Endothelial cell of umbilical vein (primary cell): Measurements from ENCODE around the gene BLACAT1.

Experiments used
- EZH2 ChIP-seq: IDR thresholded peaks from 2 replicates; pipeline ENCODE4 v1.6.1; 2012; ENCODE audit warnings: borderline replicate concordance, low read depth, mild to moderate bottlenecking, moderate library complexity, low read length, inconsistent platforms; ENCODE audit not compliant: severe bottlenecking
- MYC ChIP-seq: IDR thresholded peaks from one replicate; pipeline ENCODE4 v1.6.1; 2011; ENCODE audit warnings: mild to moderate bottlenecking, low read depth, low read length
- POLR2A ChIP-seq: IDR thresholded peaks from 2 replicates; pipeline ENCODE4 v1.6.1; 2012; ENCODE audit warnings: low read depth, mild to moderate bottlenecking, control low read depth, low read length
- POLR2AphosphoS5 ChIP-seq: IDR thresholded peaks from 2 replicates; pipeline ENCODE4 v1.6.1; 2012; ENCODE audit warnings: low read depth, mild to moderate bottlenecking, control low read depth, low read length, moderate library complexity; ENCODE audit not compliant: insufficient read depth
- TF ChIP-seq, protein P1 (sequence below), 2 donors: IDR thresholded peaks; 1 replicate in 1 of 2; 2 replicates in 1 of 2; pipeline ENCODE4 v1.5.1; 2011; ENCODE audit warnings: low read length in 2 of 2, mild to moderate bottlenecking in 2 of 2, moderate library complexity in 2 of 2, control low read depth in 1 of 2, inconsistent platforms in 1 of 2, low read depth in 1 of 2; ENCODE audit not compliant: insufficient read depth in 1 of 2; ENCODE audit errors: extremely low read depth in 1 of 2
- TF ChIP-seq, protein P2 (sequence below): IDR thresholded peaks from 2 replicates; pipeline ENCODE4 v1.6.1; 2011; ENCODE audit not compliant: insufficient read depth, insufficient read length

DNA sequence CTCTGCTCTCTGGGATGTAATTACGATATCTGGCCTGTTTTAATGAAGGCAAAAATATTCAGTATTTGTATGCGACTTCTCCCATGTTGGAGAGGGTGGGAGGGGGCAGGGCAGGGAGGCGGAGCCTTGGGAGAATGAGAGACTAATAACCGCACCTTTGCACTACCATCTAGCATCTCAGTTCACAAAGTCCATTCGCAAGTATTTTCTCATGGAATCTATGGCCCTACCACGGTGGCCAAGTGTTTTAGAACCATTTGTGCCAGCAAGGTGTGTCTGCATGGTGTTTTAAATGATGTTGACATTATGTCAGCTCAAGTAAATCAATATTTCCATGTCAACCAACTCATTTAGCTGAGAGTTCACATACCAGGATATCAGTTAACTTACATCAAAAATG, 14.3 kb upstream of the BLACAT1 start:
- TF ChIP-seq, protein P1, sequence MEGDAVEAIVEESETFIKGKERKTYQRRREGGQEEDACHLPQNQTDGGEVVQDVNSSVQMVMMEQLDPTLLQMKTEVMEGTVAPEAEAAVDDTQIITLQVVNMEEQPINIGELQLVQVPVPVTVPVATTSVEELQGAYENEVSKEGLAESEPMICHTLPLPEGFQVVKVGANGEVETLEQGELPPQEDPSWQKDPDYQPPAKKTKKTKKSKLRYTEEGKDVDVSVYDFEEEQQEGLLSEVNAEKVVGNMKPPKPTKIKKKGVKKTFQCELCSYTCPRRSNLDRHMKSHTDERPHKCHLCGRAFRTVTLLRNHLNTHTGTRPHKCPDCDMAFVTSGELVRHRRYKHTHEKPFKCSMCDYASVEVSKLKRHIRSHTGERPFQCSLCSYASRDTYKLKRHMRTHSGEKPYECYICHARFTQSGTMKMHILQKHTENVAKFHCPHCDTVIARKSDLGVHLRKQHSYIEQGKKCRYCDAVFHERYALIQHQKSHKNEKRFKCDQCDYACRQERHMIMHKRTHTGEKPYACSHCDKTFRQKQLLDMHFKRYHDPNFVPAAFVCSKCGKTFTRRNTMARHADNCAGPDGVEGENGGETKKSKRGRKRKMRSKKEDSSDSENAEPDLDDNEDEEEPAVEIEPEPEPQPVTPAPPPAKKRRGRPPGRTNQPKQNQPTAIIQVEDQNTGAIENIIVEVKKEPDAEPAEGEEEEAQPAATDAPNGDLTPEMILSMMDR (IDR thresholded peaks at IDR 0.05; ENCODE audit: extremely low read depth in 1 of 2, insufficient read depth in 1 of 2, low read depth in 1 of 2, low read length in 2 of 2) = no peak
- TF ChIP-seq POLR2A (no peak), POLR2AphosphoS5 (no peak), EZH2 (no peak), MYC (no peak)
- TF ChIP-seq, protein P2, sequence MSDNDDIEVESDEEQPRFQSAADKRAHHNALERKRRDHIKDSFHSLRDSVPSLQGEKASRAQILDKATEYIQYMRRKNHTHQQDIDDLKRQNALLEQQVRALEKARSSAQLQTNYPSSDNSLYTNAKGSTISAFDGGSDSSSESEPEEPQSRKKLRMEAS = no peak
